Measurements from ENCODE around the gene SMARCD3. TPM values are rescaled to one million over a fixed set of nuclear protein-coding genes. Genes with fewer than 3 reads are reported as not detected.

Gene SMARCD3
- total and polyA plus RNA-seq, 12 donors = 77.7 to 175 (median 97.6) TPM

GRCh38 chr7:151260883-151261282, 12.4 kb upstream of the SMARCD3 start:
- Histone ChIP-seq H3K4me1 (peaks cover 0 to 21% (median 7%) of the 10 kb centered on the region in 9 donors), H3K9me3 (no peaks in the 10 kb centered on the region), H3K27ac (no peak overlapping the region), H3K36me3 (no peaks in the 10 kb centered on the region), H3K27me3 (peaks cover 0 to 26% (median 16%) of the 10 kb centered on the region in 7 donors), H3K4me3 (no peak overlapping the region)
- 83 to 85% methylated on average over 8 of the region's 8 CpGs for WGBS, 2 donors
- TF ChIP-seq, protein P1, sequence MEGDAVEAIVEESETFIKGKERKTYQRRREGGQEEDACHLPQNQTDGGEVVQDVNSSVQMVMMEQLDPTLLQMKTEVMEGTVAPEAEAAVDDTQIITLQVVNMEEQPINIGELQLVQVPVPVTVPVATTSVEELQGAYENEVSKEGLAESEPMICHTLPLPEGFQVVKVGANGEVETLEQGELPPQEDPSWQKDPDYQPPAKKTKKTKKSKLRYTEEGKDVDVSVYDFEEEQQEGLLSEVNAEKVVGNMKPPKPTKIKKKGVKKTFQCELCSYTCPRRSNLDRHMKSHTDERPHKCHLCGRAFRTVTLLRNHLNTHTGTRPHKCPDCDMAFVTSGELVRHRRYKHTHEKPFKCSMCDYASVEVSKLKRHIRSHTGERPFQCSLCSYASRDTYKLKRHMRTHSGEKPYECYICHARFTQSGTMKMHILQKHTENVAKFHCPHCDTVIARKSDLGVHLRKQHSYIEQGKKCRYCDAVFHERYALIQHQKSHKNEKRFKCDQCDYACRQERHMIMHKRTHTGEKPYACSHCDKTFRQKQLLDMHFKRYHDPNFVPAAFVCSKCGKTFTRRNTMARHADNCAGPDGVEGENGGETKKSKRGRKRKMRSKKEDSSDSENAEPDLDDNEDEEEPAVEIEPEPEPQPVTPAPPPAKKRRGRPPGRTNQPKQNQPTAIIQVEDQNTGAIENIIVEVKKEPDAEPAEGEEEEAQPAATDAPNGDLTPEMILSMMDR (IDR thresholded peaks at IDR 0.05) = no peak
- no peak for ATAC-seq
- intact Hi-C loops (cut with DNase I) = no loop called here
- no peak for DNase-seq

- H3K36me3 ChIP-seq = no peaks in the 10 kb centered on the region
- WGBS, 2 donors = 89 to 92% methylated on average over 11 of the region's 11 CpGs
- intact Hi-C loops (cut with DNase I) = no loop called here
- TF ChIP-seq, protein P1 (IDR thresholded peaks at IDR 0.05) = no peak
- H3K4me1 ChIP-seq = peaks cover 0 to 21% (median 7%) of the 10 kb centered on the region in 9 donors
- H3K27me3 ChIP-seq = peaks cover 0 to 26% (median 16%) of the 10 kb centered on the region in 7 donors
- ATAC-seq (no peak), DNase-seq (no peak)
- H3K27ac ChIP-seq = no peak overlapping the region
- H3K4me3 ChIP-seq = no peak overlapping the region
- no peaks in the 10 kb centered on the region for H3K9me3 ChIP-seq
Measured at GRCh38 chr7:151260471-151260870, 12.0 kb upstream of the SMARCD3 start.

GRCh38 chr7:151257990-151258389, 9.5 kb upstream of the SMARCD3 start:
- no peak for DNase-seq
- no peaks in the 10 kb centered on the region for H3K9me3 ChIP-seq
- no peaks in the 10 kb centered on the region for H3K36me3 ChIP-seq
- WGBS, 2 donors = 86 to 92% methylated on average over 7 of the region's 7 CpGs
- peaks cover 2 to 38% (median 25%) of the 10 kb centered on the region in 9 donors for H3K4me1 ChIP-seq
- ATAC-seq = no peak
- intact Hi-C loops (cut with DNase I) = no loop called here
- H3K27me3 ChIP-seq = peaks cover 0 to 31% (median 15%) of the 10 kb centered on the region in 7 donors
- no peak overlapping the region for H3K27ac ChIP-seq
- no peak overlapping the region for H3K4me3 ChIP-seq
- TF ChIP-seq, protein P1 (IDR thresholded peaks at IDR 0.05) = no peak

DNA sequence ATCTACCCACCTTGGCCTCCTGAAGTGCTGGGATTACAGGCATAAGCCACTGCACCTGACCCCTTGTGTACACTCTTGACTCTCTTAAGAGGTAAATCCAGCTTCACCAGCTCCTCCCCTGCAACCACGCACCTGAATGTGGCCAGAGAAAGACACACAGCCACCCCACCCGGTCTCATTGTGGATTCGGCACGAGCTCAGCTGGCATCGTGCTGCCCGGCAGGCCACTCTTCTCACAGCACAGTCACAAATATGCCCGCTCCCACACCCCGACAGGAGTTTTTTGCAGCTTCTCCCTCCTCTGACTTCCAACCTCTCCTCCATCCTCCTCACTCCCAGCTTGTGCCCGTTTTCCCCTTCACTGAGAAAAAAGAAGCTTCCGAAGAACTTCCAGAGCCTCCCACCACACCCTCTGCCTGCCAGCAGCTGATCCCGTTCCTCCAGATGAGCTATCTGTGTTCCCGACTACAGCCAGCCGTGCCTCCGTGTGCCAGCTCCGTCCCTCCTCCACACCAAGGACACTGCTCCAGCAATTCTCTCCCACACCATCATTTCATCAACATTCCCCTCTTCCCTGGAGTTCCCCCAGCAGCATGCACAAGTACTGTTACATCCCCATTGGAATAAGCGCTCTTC, 8.0 kb upstream of the SMARCD3 start:
- Histone ChIP-seq H3K27ac (no peak overlapping the region), H3K9me3 (no peaks in the 10 kb centered on the region), H3K4me3 (no peak overlapping the region), H3K36me3 (no peaks in the 10 kb centered on the region), H3K4me1 (peaks cover 0 to 44% (median 29%) of the 10 kb centered on the region in 9 donors), H3K27me3 (peaks cover 0 to 36% (median 13%) of the 10 kb centered on the region in 7 donors)
- TF ChIP-seq, protein P1 (IDR thresholded peaks at IDR 0.05) = no peak
- ATAC-seq = peak in 1 of 8 donors; percentile 28
- no peak for DNase-seq
- WGBS, 2 donors = 39 to 43% methylated on average over 16 of the region's 16 CpGs
- intact Hi-C loops (cut with DNase I) = no loop called here

Measured in heart right ventricle (tissue), 16 donors.